Hindlimb muscle (tissue), 1 donor: ENCODE data around the gene WDR4. TPM values are rescaled to one million over a fixed set of nuclear protein-coding genes. Genes with fewer than 3 reads are reported as not detected.
"Not testable (repeated sequence)": the region's sequence is repeated elsewhere in the genome, so short reads cannot be mapped to it uniquely, and the experiment has no call there.

ENCODE experiments used
- DNase-seq: peaks from one replicate; pipeline ENCODE4 v3.0.0-alpha.2; 2013
- polyA plus RNA-seq: library from polyadenylated mRNA; unstranded; fragments of 120-200 nt; gene quantifications from one replicate; pipeline ENCODE4 v1.2.1, GENCODE V29; 2013; ENCODE audit not compliant: insufficient read length

The WDR4 gene, protein sequence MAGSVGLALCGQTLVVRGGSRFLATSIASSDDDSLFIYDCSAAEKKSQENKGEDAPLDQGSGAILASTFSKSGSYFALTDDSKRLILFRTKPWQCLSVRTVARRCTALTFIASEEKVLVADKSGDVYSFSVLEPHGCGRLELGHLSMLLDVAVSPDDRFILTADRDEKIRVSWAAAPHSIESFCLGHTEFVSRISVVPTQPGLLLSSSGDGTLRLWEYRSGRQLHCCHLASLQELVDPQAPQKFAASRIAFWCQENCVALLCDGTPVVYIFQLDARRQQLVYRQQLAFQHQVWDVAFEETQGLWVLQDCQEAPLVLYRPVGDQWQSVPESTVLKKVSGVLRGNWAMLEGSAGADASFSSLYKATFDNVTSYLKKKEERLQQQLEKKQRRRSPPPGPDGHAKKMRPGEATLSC
- 10.0 TPM for polyA plus RNA-seq

DNA sequence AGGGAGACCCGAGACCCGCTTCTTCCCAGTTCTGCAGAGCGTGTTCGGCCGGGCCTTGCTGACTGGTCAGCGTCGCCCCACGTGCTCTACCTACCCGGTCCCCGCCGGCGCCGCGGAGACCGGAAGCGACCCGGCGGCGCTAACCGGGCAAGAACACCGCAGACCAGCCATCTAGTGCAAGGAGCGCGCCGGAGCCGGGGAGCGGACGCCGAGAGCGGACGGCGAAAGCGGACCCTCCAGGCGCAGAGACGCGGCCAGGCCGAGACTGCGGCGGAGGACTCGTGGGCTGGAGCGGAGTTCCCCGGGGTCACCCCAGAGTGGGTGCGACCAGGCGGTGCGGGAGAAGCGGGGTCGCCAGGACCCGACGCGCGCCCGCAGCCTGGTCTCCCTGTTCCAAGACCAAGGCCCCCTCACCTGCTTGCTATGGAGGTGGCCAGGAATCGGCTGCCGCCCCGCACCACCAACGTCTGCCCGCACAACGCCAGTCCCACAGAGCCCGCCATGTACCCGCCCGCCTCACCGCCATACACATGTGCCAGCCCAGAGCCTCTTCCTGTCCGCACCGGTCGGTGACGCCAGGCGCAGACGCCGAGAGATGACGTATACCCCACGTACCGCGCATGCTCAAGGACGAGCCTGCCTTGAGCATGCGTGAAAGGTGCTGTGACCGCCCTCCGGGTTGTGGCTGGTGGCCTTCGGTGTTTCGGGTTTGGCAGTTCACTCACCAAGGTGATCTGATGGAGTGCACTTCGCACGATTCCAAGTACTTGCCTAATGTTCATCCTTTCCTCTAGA, at the start of gene WDR4:
WDR4 (minus strand) TSS at position 547 of the 795 bp plus-strand sequence; CDS start at position 503, 44 bp downstream.
- DNase-seq: peak; percentile 99

DNA sequence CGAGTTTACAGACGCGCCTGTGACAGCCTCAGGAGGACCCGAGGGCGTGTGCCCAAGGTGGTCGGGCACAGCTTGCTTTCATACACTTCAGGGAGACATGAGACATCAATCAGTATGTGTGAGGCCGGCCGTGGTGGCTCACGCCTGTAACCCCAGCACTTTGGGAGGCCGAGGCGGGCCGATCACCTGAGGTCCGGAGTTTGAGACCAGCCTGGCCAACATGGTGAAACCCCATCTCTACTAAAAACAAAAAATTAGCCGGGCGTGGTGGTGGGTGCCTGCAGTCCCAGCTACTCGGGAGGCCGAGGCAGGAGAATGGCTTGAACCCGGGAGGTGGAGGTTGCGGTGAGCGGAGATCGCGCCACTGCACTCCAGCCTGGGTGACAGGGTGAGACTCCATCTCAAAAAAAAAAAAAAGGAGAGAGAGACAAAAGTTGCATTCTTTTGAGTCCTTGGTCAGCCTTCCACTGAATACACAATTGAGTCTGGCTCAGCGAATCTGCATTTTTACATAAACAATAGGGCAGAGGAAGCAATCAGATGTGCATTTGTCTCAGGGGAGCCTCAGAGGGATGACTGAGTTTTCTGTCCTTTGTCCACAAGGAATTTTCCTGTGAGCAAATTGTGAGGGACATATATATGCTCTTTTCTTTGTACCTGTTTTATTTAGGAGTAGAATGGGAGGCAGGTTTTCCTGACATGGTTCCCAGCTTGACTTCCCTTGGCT, 48.3 kb upstream of the WDR4 start:
- not testable (repeated sequence) for DNase-seq

DNA sequence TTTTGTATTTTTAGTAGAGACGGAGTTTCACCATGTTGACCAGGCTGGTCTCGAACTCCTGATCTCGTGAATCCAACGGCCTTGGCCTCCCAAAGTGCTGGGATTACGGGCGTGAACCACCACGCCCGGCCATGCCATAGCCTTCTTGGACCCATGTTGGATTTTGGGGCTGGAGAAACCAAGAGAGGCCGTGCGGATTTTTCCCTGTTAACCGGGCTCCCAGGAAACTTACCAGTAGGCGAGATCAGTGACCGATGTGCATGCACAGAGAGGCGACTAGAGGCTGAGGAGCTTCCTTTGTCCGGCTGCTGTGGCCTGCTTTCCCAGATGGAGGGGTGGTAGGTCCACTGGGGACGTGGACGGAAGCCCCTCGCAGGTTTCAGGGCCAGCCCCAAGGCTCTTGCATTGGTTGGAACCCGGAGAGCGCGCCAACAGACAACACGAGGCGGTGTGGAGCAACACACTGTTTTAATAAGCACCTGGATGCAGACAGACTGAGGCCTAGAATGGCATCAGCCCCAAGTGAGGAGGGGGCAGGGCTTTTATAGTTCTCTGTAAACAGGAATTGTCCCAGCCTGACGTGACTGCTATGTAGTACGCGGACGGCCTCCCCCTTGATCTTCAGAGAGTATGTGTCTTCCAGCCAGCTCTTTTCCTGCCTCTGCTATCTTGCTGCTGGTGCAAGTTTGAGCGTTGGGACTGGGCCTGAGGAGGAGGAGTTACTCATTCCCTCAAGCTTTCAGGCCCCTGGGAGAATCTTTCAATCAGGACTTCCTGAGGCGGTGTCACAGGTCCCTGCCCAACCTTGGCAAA, 46.0 kb upstream of the WDR4 start, which contains the start of gene ERVH48-1:
ERVH48-1 (minus strand) TSS at position 517 of the 813 bp plus-strand sequence. CDS start 6,624 bp downstream, outside the sequence.
- no peak for DNase-seq

DNA sequence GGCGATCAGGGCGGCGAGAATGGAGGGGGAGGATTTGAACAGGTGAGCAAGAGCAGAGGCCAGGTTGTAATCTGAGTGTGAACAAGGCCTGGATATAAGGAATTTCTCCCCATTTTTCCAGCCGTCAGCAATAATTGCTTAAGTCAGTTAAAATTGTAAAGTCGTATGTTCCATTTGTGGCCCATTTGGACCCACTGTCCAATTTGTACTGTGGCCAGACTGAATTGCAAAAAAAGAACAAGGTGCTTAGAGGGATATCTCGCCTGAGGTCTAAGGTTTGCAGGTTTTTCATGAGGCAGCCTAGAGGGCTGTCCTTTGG, 45.1 kb upstream of the WDR4 start:
- DNase-seq: no peak

DNA sequence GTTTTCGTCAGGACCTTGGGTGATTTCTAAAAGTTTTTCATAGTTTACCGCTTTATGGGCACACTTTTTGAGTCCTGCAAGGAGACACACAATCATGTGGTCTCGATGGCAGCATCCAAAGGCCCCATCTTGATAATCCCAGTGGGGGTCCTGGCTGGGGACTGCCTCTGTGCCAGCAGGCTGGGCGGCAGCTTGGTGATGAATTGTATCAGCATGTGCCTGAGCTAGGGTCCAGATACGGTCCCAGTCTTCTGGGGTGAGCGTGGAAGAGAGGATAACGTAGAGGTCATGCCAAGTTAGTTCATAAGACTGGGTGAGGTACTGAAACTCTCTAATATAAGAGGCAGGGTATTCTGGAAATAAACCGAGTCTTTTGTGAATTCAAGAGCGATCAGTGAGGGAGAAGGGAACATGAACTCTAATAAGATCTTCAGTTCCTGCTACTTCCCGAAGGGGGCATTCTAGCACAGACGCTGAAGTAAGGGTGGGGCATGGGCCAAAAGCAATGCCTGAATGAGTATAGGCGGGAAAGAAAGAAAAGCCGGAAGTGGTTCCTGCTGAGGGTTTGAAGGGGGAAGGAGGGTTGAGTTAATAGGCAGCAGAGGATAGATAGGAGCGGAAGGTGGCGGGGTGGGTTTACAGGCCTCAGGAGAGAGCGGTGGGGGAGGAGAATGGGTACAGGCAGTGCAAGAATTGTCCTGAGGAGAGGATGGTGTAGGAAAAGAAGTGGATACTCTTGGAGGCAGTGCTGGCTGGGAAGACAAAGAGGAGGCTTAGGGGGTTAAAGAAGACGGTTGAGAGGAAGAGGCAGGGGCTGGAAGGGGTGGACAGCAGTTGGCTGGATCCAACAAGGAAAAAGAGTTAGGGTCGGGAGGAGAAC, 44.5 kb upstream of the WDR4 start:
- peak; percentile 83 for DNase-seq

DNA sequence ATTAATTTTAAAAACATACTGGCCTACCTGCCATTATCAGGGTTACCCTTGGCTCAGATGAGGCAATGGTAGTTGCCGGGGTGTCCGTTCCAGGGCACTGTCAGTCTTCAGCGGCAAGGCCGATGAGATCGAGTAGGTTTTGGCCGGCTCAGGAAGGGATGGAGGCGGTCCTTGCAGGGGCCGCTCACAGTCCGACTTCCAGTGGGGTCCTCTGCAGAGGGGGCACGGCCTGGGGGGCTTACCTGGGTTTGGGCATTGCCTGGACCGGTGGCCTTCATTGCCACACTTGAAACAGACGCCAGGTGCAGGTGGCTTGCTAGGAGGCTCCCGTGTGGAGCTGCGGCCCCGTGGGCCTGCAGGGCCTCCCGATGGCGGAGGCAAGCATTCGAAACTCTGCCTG, 43.6 kb upstream of the WDR4 start:
- no peak for DNase-seq

DNA sequence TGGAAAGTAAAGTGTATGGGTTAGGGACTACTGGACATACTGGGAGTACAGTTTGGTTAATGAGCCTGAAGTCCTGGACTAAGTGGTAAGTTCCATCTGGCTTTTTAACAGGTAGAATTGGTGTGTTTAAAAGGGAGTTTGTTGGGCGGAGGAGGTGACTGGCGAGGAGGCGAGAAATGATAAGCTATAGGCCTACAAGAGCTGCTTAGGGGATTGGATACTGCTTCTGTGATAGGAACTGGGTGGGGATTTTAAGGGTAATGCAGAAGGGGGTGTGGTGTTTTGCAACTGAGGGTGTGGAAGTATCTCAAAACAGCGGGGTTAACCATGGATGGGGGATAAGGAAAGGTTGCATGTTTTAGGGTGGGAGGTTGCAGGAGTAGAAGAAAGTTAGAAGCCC, 42.6 kb upstream of the WDR4 start:
- DNase-seq: no peak

DNA sequence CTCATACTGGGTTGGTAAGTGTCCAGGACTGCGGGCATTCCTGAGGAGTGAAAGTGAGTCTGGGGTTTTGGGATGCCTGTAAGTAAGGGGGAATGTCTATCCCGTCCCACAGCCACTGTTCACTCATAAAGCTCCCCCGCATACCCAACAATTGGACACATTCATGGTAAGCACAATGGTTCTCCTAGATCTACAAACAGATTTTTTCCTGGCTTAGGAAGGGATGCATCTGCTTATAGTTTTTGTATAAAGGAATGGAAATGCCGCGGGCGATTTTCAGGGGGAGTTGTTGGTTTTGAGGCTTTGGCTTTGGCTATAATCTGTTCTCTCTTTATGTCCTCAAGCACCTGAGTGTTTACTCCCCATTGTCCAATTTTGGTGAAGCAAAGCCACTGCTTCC, 39.0 kb upstream of the WDR4 start:
- no peak for DNase-seq

DNA sequence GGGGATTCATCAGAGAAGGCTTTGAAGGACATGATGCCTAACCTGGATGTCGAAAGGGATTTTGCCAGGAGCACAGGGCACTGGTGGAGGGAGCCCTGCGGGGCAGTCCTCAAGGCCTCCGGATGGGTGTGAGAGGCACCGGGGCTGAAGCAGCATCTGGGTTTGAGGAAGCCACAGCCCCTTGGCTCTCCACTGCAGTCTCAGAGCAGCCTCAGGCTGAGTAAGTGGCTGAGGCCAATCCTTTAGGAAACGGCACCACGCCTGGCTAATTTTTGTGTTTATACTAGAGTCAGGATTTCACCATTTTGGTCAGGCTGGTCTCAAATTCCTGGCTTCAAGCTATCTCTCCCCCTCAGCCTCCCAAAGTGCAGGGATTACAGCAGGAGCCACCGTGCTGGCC, 34.1 kb upstream of the WDR4 start:
- DNase-seq: no peak

DNA sequence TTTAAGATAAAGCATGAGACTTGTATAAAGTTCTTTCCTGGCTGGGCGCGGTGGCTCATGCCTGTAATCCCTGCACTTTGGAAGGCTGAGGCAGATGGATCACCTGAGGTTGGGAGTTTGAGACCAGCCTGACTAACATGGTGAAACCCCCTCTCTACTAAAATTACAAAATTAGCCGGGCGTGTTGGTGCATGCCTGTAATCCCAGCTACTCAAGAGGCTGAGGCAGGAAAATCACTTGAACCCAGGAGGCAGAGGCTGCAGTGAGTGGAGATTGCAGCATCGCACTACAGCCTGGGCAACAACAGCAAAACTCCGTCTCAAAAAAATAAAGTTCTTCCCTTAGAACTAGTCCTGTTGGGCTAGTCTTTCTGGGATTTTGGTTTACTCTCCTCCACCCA, 32.6 kb upstream of the WDR4 start:
- not testable (repeated sequence) for DNase-seq

DNA sequence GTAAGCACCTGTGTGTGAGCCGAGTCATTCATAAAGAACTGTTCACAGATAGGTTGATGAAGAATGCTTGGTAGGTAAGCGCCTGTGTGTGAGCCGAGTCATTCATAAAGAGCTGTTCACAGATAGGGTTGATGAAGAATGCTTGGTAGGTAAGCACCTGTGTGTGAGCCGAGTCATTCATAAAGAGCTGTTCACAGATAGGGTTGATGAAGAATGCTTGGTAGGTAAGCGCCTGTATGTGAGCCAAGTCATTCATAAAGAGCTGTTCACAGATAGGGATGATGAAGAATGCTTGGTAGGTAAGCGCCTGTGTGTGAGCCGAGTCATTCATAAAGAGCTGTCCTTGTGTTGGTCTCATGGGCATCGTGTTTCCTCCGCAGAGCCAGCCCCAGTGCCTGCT, 29.1 kb upstream of the WDR4 start:
- not testable (repeated sequence) for DNase-seq

DNA sequence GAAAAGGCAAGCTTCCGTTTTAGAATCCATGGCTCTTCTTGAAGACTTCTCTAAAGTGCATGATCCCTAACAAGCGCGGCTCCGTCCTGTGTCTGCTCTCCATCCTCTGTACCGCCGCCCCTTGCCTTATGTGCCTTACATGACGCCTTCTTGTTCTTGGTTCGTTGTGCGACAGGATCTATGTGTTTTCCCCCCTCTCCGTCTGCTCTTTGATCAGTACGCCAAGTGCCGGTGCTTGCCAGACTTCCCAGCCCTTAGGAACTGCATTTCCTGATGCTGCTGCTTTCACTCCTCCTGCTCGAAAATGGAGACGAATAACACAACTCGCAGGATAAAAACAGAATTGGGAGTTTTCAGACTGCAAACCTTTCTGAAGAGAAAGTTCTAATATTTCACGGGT, 26.9 kb upstream of the WDR4 start:
- no peak for DNase-seq

DNA sequence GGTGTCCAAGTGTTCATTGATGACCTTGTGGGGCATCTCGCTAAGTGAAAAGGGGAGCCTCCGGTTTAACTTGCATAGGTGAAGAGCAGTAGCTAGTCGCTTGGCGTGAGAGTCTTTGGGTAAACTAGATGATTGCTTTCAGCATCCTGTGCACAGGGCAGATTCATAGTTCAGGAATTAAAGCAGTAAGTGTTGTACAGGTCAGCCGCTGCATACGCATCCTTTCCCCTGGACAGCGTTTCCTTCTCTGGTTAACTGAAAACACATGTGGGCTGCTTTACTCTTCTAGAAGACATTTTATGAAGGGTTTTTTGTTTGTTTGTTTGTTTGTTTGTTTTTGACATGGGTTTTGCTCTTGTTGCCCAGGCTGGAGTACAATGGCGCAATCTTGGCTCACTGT, 25.9 kb upstream of the WDR4 start:
- no peak for DNase-seq

DNA sequence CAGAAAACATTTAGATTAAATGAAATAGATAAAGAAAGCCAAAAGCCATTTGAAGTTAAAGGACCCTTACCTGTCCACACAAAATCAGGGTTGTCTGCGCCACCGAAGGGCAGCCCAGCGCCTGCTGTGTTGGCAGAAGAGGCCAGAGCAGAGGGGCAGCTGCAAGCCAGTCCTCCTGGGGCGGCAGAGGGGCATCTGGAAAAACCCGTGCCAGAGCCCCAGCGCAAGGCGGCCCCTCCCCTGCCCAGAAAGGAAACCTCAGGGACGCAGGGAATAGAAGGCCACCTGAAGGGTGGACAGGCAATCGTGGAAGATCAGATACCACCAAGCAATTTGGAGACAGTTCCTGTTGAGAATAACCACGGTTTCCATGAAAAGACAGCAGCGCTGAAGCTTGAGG, 24.5 kb upstream of the WDR4 start:
- DNase-seq: no peak

DNA sequence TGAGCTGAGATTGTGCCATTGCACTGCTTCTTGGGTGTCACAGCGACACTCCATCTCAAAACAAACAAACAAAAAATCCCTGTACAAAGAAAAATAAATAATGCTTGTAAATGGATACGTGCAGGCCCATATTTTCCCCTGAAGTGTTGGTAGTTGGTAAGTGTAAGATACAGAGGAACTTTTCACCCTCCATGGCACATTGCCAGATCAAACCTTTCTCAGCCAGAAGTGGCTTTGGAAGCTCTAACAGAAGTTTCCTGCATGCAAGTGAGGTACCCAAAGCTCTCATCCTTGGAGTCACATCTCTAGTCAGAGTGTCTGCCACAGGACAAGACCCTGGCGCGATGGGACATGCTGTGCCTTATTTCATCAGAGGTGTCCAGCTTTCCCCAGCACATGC, 21.1 kb upstream of the WDR4 start:
- no peak for DNase-seq

DNA sequence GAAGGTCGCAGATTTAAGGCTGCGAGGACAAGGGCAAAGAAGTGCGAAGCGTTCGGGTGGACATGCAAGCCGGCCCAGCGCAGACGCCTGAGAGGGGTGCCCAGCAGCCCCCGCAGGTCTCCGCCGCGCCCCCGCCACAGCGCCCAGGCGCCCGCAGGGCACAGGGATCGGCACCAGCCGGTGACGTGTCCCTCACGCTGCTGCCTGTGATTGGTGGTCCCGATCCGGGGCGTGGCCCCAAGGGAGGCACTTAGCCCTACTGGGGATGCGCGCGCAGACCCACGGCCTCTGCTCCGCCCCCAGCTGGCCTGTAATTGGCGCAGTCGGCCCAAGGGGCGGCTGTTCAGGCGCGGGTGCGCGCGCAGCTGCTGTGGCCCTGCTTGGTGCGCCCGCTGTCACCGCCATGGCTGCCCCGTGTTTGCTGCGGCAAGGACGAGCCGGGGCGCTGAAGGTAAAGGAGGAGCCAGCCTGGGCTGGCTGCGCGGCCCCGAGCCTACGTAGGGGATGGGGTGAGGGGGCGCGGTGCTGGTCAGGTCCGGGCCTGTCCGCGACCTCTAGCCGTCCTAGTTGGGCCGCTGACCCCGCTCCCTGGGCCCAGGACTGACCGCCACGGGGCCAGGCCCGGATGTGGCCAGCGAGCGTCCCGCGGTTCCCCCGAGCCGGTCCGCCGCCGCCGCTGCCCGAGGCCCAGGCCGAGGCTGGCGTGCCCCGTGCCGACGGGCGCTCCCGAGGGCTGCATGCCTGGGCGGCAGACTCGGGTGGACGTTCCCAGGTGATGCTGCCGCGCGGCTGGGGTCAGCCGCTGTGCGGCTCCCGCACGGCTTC, 13.8 kb upstream of the WDR4 start, which contains the start of gene NDUFV3:
NDUFV3 (plus strand) TSS at position 379 of the 825 bp plus-strand sequence; CDS start at position 404, 25 bp downstream.
- DNase-seq: peak; percentile 99

DNA sequence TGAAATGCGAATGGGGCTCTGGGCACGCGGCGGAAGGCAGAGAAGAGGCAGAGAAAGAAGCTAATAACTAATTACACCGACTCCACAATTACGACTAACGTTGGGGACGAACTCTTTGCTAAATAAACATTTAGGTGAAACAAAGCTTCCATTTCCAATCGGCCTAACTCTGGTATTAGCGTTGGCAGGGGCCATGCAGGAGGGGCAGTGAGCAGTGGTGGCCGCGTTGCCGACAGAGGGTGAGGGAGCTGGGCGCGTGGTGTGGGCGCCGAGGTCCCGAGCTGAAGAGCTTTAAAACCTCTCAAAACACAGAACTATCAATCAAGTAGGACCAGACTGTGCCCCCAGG, 13.2 kb upstream of the WDR4 start:
- DNase-seq: no peak

DNA sequence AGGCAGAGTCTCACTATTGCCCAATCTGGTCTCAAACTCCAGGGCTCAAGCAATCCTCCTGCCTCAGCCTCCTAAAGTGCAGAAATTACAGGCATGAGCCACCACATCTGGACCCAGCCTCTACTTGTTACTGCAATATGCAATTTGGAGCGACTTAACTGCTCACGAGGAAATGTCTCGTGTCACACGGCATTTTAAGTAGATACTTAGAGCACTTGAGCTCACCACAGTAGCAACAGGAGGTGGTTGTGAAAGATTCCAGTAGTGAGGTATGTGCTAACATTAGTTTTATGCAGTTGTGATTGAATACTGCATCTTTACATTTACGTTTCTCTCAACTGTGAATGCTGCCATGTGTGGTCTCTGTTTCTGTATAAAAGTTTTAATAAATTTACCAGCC, 8.0 kb upstream of the WDR4 start:
- no peak for DNase-seq

DNA sequence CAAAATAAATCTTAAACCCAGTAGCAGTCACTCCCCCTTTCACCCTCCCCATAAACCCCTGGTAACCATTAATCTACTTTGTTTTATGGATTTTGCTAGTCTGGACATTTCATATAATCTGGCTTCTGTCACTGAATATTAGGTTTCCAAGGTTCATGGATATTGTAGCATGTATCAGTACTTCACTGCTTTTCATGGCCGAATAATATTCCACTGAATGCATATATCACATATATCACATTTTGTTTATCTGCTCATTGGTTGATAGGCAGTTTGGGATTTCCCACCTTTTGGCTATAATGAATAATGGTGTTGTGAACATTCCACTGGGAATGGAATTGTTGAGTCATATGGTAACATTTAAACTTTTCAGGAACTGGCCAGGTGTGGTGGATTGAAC, 4.6 kb upstream of the WDR4 start:
- DNase-seq: no peak

DNA sequence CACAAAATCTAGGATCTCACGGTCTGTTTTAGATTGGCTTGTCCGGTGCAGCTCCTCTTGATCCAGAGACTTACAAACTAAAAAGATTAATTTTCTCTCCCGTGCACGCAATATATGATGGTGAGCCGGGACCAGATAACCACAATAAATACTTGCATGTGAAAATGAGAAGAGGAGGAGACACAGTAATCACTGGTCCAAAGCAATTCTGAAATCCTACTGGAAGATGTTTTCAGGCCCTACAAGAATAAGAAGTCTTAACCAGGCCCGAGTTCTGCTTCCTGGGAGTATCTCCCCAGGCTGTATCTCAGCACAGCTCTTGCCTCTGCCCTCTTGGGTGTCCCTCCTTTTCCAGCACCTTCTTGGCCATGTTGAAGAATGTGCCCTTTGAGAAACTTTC, 1.0 kb upstream of the WDR4 start:
- DNase-seq: no peak

DNA sequence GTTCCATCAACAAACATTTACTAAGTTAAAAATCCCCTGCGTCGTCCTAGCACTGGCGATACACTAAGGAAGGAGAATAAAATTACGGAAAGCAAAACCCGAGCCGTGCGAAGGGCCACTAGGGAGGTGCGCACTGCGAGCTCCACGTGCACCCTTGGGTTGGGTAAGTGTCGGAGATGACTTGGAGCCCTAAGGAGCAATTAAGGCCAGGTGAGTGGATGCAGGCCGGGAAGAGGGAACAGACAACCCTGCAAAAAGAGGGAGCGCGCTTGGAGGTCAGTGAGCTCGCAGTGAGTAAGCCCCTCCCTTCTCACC, 704 bp downstream of the WDR4 start:
- DNase-seq: no peak
